Neutrophil (primary cell): ENCODE measurements around the gene TGIF2.

Experiments used
- H3K27ac ChIP-seq: fragments of 200-600 bp; sonication (generic); 2 replicates; pipeline ENCODE4 v1.5.1; 2016; ENCODE audit warnings: mild to moderate bottlenecking, moderate library complexity
- H3K27me3 ChIP-seq: fragments of 200-600 bp; sonication (generic); 2 replicates; pipeline ENCODE4 v1.6.0; 2016; ENCODE audit warnings: mild to moderate bottlenecking
- H3K36me3 ChIP-seq: fragments of 200-600 bp; sonication (generic); 2 replicates; pipeline ENCODE4 v1.5.1; 2017
- H3K4me1 ChIP-seq, 2 experiments: fragments of 200-600 bp in 1 of 2; sonication (generic) in 1 of 2; 1 replicate in 1 of 2; 2 replicates in 1 of 2; pipeline versions ENCODE4 v1.5.1 to v1.6.1; 2013 to 2016; ENCODE audit warnings: low read depth in 1 of 2, low read length in 1 of 2, mild to moderate bottlenecking in 1 of 2, moderate library complexity in 1 of 2; ENCODE audit not compliant: control insufficient read depth in 1 of 2, insufficient read depth in 1 of 2
- H3K4me3 ChIP-seq, 2 experiments: fragments of 200-600 bp in 1 of 2; sonication (generic) in 1 of 2; 1 replicate in 1 of 2; 2 replicates in 1 of 2; pipeline ENCODE4 v1.5.1; 2013 to 2016; ENCODE audit warnings: low read depth in 1 of 2, low read length in 1 of 2, mild to moderate bottlenecking in 1 of 2, moderate library complexity in 1 of 2
- H3K9me3 ChIP-seq: fragments of 200-600 bp; sonication (generic); 2 replicates; pipeline ENCODE4 v1.5.1; 2016
- TF ChIP-seq, protein P1 (sequence below): fragments of 200-600 bp; sonication (generic); IDR thresholded peaks from 2 replicates; pipeline ENCODE4 v1.5.1; 2016; ENCODE audit warnings: antibody characterized with exemption

TGIF2 gene

DNA sequence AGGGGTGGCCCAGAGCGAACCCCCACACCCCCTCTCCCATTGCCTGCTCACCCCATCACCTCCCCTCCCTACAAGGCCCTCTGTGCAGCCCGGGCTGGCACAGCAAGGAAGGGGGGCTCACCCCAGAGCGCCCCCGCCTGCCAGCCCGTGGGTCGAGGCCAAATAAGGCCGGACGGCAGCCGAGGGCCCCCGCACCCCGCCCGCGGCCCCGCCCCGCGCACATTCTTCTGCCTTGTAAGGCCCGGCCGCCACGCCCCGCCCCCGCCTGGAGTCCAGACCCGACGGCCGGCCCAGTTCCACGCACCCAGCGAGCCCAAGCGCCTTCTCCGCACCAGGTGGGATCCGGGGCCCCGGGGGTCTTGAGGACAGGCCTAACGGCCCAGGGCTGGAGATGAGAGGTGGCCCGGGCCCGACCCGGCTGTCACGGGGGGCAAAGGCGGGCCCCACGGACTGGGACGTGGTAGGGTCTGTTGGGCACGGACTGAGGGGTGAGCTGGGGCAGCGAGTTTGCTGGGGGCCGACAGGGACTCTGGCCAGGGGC, 32.1 kb upstream of the TGIF2 start, which contains the start of gene MYL9:
Gene MYL9, plus strand, starts transcription at position 293 of the 541 bp plus-strand sequence. CDS start 3,366 bp downstream, outside the sequence.
- Histone ChIP-seq H3K36me3 (no peaks in the 10 kb centered on the region), H3K4me1 (peaks cover 5 to 10% of the 10 kb centered on the region in 2 experiments), H3K9me3 (no peaks in the 10 kb centered on the region), H3K4me3 (peak within 1 kb of the TSS; percentile 37 to 66), H3K27ac (no peak within 1 kb of the TSS), H3K27me3 (peaks cover 19% of the 10 kb centered on the region)
- TF ChIP-seq, protein P1, sequence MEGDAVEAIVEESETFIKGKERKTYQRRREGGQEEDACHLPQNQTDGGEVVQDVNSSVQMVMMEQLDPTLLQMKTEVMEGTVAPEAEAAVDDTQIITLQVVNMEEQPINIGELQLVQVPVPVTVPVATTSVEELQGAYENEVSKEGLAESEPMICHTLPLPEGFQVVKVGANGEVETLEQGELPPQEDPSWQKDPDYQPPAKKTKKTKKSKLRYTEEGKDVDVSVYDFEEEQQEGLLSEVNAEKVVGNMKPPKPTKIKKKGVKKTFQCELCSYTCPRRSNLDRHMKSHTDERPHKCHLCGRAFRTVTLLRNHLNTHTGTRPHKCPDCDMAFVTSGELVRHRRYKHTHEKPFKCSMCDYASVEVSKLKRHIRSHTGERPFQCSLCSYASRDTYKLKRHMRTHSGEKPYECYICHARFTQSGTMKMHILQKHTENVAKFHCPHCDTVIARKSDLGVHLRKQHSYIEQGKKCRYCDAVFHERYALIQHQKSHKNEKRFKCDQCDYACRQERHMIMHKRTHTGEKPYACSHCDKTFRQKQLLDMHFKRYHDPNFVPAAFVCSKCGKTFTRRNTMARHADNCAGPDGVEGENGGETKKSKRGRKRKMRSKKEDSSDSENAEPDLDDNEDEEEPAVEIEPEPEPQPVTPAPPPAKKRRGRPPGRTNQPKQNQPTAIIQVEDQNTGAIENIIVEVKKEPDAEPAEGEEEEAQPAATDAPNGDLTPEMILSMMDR: no peak

DNA sequence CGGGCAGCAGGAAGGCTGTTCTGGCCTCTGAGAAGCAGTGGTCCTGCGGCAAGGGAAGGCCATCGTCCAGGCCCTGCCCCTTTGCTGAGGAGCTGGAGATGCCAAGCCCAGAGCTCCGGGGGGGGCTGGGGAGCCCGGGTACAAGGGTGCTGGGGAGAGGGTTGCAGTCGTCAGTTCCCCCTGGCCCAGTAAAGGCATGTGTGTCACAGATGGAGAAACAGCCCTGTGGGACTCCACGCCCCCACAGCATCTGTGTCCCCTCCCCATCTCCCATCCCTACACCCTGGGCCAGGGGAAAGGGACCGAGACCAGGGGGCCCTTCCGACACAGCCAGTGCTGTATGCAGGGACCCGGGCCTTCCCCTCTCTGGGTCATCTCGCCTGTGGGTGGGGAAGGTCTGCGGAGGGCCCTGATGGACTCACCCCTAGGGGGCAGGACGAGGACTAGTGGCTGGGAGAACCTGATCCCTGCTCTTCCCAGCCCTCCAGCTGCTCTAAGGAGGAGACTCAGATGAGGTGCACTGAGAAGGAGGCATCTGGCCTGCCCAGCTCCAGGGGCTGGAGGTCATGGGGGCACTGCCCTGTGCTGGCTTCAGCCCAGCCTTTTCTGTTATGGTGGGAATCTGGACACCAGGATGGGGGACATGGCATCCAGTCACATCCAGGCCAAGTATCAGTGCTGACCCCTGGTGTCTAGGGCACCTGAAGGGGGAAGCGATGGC, 31.5 kb upstream of the TGIF2 start:
- Histone ChIP-seq H3K9me3 (no peaks in the 10 kb centered on the region), H3K36me3 (no peaks in the 10 kb centered on the region), H3K27me3 (peaks cover 19% of the 10 kb centered on the region), H3K27ac (no peak overlapping the region), H3K4me1 (peaks cover 5 to 10% of the 10 kb centered on the region in 2 experiments), H3K4me3 (peak overlapping the region; percentile 37 to 66)
- TF ChIP-seq, protein P1: no peak

- Histone ChIP-seq H3K36me3 (no peaks in the 10 kb centered on the region), H3K9me3 (no peaks in the 10 kb centered on the region), H3K4me3 (no peak overlapping the region), H3K27ac (no peak overlapping the region), H3K4me1 (peaks cover 5 to 10% of the 10 kb centered on the region in 2 experiments), H3K27me3 (peaks cover 19% of the 10 kb centered on the region)
- TF ChIP-seq, protein P1: no peak
Observed at GRCh38 chr20:36542516-36543183, 30.7 kb upstream of the TGIF2 start.

DNA sequence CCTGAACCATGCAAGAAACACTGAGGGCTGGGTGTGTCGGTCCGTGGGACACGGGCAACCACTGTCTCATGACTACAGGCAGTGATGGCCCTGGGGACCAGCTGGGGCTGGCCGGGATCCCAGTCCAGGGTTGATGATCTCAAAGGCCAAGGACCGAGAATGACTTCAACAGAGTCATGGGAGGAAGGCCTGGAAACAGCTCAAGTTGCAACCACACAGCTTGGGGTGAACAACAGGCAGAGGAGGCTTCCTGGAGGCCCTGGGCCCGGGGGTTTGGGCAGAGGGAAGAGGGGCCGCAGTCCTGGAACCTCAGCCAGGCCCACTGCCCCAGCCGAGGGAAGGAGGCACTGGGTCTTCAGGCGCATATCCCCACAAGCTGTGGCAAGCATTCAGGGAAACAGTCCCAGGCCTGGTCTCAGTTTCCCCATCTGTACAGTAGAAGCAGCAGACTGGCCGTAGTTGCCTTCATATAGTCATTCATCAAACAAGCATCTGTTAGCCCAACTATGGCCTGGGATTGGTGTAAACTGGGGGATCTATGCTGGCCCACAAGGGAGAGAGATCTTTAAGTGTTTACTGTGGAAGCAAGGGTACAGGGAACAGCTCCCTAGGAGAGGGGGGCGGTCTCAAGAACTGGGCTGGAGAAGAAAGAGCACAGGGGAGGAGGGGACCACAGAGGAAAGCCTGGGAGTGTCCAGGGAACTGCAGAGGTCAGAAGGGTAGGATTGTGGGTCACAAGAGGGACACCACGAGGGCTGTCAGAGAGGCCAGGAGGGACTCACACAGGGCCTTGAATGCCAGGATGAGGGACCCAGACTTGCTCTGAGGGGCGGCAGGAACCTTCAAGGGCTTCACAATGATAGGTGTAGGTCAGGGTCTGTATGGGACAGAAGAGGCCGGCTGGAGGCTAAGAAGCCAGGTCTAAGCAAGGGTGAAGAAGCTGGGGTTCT, 29.9 kb upstream of the TGIF2 start:
- Histone ChIP-seq H3K27ac (no peak overlapping the region), H3K4me3 (no peak overlapping the region), H3K9me3 (no peaks in the 10 kb centered on the region), H3K4me1 (peaks cover 5 to 10% of the 10 kb centered on the region in 2 experiments), H3K27me3 (peaks cover 19% of the 10 kb centered on the region), H3K36me3 (no peaks in the 10 kb centered on the region)
- TF ChIP-seq, protein P1: no peak
